B cell (primary cell): ENCODE data around the gene VNN1. TPM values are rescaled to one million over a fixed set of nuclear protein-coding genes. Genes with fewer than 3 reads are reported as not detected.
"Not testable (repeated sequence)": the region's sequence is repeated elsewhere in the genome, so short reads cannot be mapped to it uniquely, and the experiment has no call there.

Source experiments
- ATAC-seq: fragments of 200-7000 bp; cut with Tn5 transposase; one replicate; pipeline ENCODE4 v1.10.0; 2021; ENCODE audit warnings: low read depth, mild to moderate bottlenecking, moderate number of reproducible peaks, moderate library complexity
- CTCF ChIA-PET: fragments of 350-600 bp; sonication (Branson Sonifier 250); formaldehyde crosslinking; loops from one replicate; lab custom pipeline; 2021; ENCODE audit warnings: antibody characterized with exemption, inconsistent platforms; lab: Charles Lee
- POLR2A ChIA-PET: fragments of 350-600 bp; sonication (Branson Sonifier 250); formaldehyde crosslinking; loops from one replicate; lab custom pipeline; 2021; ENCODE audit warnings: antibody characterized with exemption; lab: Charles Lee
- DNase-seq: peaks from one replicate; pipeline ENCODE4 v3.0.0; 2013
- H2AFZ ChIP-seq: 2 replicates; pipeline ENCODE4 v1.6.1; 2012; ENCODE audit warnings: mild to moderate bottlenecking, low read depth, low read length; ENCODE audit not compliant: insufficient read depth, poor library complexity, severe bottlenecking
- H3K27ac ChIP-seq, 2 donors: 1 replicate in 1 of 2; 2 replicates in 1 of 2; pipeline ENCODE4 v1.5.1; 2012 to 2013; ENCODE audit warnings: low read length in 2 of 2, mild to moderate bottlenecking in 2 of 2, moderate library complexity in 1 of 2
- H3K27me3 ChIP-seq, 4 experiments: fragments of 200-600 bp in 1 of 4; sonication (generic) in 1 of 4; replicated peaks in 1 of 4; 1 replicate in 2 of 4; 2 replicates in 2 of 4; pipeline versions ENCODE4 v1.6.1 to v1.7.0; 2013 to 2016; ENCODE audit warnings: low read length in 3 of 4, mild to moderate bottlenecking in 2 of 4, mixed read lengths in 1 of 4, moderate library complexity in 1 of 4; ENCODE audit not compliant: insufficient read depth in 4 of 4, control insufficient read depth in 3 of 4; ENCODE audit errors: control extremely low read depth in 1 of 4
- H3K36me3 ChIP-seq, 2 experiments: replicated peaks in 1 of 2; 1 replicate in 1 of 2; 2 replicates in 1 of 2; pipeline versions ENCODE4 v1.6.1 to v1.7.1; 2013; ENCODE audit warnings: low read length in 1 of 2; ENCODE audit not compliant: insufficient read depth in 2 of 2, control insufficient read depth in 1 of 2; ENCODE audit errors: control extremely low read depth in 1 of 2, extremely low read depth in 1 of 2
- H3K4me1 ChIP-seq, 2 donors: fragments of 200-600 bp in 1 of 2; sonication (generic) in 1 of 2; 1 replicate in 1 of 2; 2 replicates in 1 of 2; pipeline versions ENCODE4 v1.5.1 to v1.6.1; 2013 to 2017; ENCODE audit warnings: low read length in 2 of 2; ENCODE audit not compliant: control insufficient read depth in 2 of 2, insufficient read depth in 2 of 2
- H3K4me2 ChIP-seq: replicated peaks from 2 replicates; pipeline ENCODE3; 2012; ENCODE audit warnings: mild to moderate bottlenecking, low read depth, low read length; ENCODE audit not compliant: poor library complexity, severe bottlenecking
- H3K4me3 ChIP-seq, 5 experiments: fragments of 200-600 bp in 1 of 5; sonication (generic) in 1 of 5; 1 replicate in 3 of 5; 2 replicates in 2 of 5; pipeline versions ENCODE4 v1.5.1 to v1.7.0; 2011 to 2016; ENCODE audit warnings: low read length in 4 of 5, mild to moderate bottlenecking in 4 of 5, low read depth in 2 of 5, control low read depth in 1 of 5, moderate library complexity in 1 of 5; ENCODE audit not compliant: insufficient read depth in 1 of 5; ENCODE audit errors: control extremely low read depth in 1 of 5, extremely low read depth in 1 of 5
- H3K79me2 ChIP-seq: fragments of 200-600 bp; sonication (generic); one replicate; pipeline ENCODE4 v1.6.0; 2016; ENCODE audit warnings: low read length; ENCODE audit not compliant: control insufficient read depth, insufficient read depth
- H3K9ac ChIP-seq: fragments of 200-600 bp; sonication (generic); 2 replicates; pipeline ENCODE4 v1.6.1; 2017; ENCODE audit warnings: mild to moderate bottlenecking, low read length, moderate library complexity
- H3K9me3 ChIP-seq, 3 donors: one replicate each; pipeline versions ENCODE4 v1.6.1 to v1.7.1; 2013; ENCODE audit warnings: low read length in 2 of 3; ENCODE audit not compliant: control insufficient read depth in 2 of 3, insufficient read depth in 1 of 3; ENCODE audit errors: control extremely low read depth in 1 of 3
- H4K20me1 ChIP-seq: 2 replicates; pipeline ENCODE4 v1.6.0; 2012; ENCODE audit warnings: mild to moderate bottlenecking, low read length; ENCODE audit not compliant: insufficient read depth, control insufficient read depth, poor library complexity, severe bottlenecking
- H3K27ac Mint-ChIP-seq: one replicate; pipeline ENCODE4 v1.8.0; 2021; ENCODE audit warnings: mixed read lengths
- H3K27me3 Mint-ChIP-seq: one replicate; pipeline ENCODE4 v1.8.0; 2021; ENCODE audit warnings: mixed read lengths
- H3K4me1 Mint-ChIP-seq: one replicate; pipeline ENCODE4 v1.8.0; 2021; ENCODE audit warnings: mixed read lengths
- H3K4me3 Mint-ChIP-seq: one replicate; pipeline ENCODE4 v1.8.0; 2021; ENCODE audit warnings: mixed read lengths
- H3K9me3 Mint-ChIP-seq: one replicate; pipeline ENCODE4 v1.8.0; 2022; ENCODE audit warnings: mixed read lengths; ENCODE audit not compliant: insufficient read depth
- EZH2 ChIP-seq: IDR thresholded peaks from 2 replicates; pipeline ENCODE4 v1.6.1; 2012; ENCODE audit warnings: borderline replicate concordance, low read depth, mild to moderate bottlenecking, moderate library complexity, low read length; ENCODE audit not compliant: insufficient read depth, poor library complexity, severe bottlenecking
- WGBS: methylation state at CpG from one replicate; pipeline ENCODE4 v1.1.5; 2013; ENCODE audit warnings: missing lambda C conversion rate; ENCODE audit not compliant: insufficient coverage; 5-methylcytosine and 5-hydroxymethylcytosine counted together
- intact Hi-C: fragments of 100-400 bp; cut with micrococcal nuclease; formaldehyde crosslinking; loops from one replicate; pipeline ENCODE4 v1.10.0; 2022
- polyA plus RNA-seq: library from polyadenylated mRNA; depleted of rRNA; stranded (reverse); fragments of >200 nt; gene quantifications from 2 replicates; pipeline ENCODE4 v1.2.3, GENCODE V29; 2012
- total RNA-seq, 2 donors: library from RNA; stranded (reverse); fragments of 120-200 nt in 1 of 2; gene quantifications; 1 replicate in 1 of 2; 2 replicates in 1 of 2; pipeline versions ENCODE4 v1.2.3 to v1.2.4, GENCODE V29; 2013 to 2022
- TF ChIP-seq, protein P1 (sequence below): fragments of 200-600 bp; IDR thresholded peaks from one replicate; pipeline ENCODE4 v1.8.0; 2022; ENCODE audit warnings: antibody characterized with exemption, mild to moderate bottlenecking

The VNN1 gene
- total and polyA plus RNA-seq, 2 donors (not counting 1 experiment from before 2014, with no cell fraction given): 0.04 TPM; not detected in 1

DNA sequence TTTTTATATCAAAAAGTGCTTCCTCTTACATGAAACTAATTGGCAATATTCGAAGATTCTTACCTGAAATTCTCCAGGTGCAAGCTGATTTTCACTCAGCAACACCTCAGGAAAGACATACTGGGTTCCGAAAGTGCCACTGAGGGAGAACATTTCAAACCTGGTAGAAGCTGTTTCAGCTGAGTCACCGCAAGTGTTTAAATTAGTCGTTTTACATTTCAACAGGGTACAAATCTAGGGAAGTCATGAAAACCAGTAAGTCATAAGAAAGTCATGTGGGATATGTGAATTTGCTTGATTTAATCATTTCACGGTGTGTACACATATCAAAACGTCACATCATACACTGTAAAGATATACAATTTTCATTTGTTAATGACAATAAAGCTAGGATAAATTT lies 29.6 kb downstream of the VNN1 start:
- no peak overlapping the region for H3K27ac ChIP-seq
- H4K20me1 ChIP-seq: no peaks in the 10 kb centered on the region
- DNase-seq (no peak), ATAC-seq (no peak)
- H3K4me1 Mint-ChIP-seq: no peaks in the 10 kb centered on the region
- no peaks in the 10 kb centered on the region for H3K36me3 ChIP-seq
- no peak overlapping the region for H3K4me3 Mint-ChIP-seq
- H3K9me3 Mint-ChIP-seq: no peaks in the 10 kb centered on the region
- no peak overlapping the region for H2AFZ ChIP-seq
- H3K4me2 ChIP-seq: no peak overlapping the region
- no peak overlapping the region for H3K9ac ChIP-seq
- H3K4me1 ChIP-seq: no peaks in the 10 kb centered on the region
- POLR2A ChIA-PET: no interaction called here
- CTCF ChIA-PET: interaction anchor here (1.6 kb wide), 1 partner anchor 14 kb away, joined by 5 read pairs; no protein-coding TSS in a partner anchor
- no peak overlapping the region for H3K4me3 ChIP-seq
- no peaks in the 10 kb centered on the region for H3K79me2 ChIP-seq
- H3K9me3 ChIP-seq: no peaks in the 10 kb centered on the region
- H3K27ac Mint-ChIP-seq: no peak overlapping the region
- H3K27me3 ChIP-seq: peaks cover 0 to 4% (median 0%) of the 10 kb centered on the region in 4 experiments
- peaks cover 19% of the 10 kb centered on the region for H3K27me3 Mint-ChIP-seq
- TF ChIP-seq, protein P1, sequence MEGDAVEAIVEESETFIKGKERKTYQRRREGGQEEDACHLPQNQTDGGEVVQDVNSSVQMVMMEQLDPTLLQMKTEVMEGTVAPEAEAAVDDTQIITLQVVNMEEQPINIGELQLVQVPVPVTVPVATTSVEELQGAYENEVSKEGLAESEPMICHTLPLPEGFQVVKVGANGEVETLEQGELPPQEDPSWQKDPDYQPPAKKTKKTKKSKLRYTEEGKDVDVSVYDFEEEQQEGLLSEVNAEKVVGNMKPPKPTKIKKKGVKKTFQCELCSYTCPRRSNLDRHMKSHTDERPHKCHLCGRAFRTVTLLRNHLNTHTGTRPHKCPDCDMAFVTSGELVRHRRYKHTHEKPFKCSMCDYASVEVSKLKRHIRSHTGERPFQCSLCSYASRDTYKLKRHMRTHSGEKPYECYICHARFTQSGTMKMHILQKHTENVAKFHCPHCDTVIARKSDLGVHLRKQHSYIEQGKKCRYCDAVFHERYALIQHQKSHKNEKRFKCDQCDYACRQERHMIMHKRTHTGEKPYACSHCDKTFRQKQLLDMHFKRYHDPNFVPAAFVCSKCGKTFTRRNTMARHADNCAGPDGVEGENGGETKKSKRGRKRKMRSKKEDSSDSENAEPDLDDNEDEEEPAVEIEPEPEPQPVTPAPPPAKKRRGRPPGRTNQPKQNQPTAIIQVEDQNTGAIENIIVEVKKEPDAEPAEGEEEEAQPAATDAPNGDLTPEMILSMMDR: no peak
- TF ChIP-seq EZH2: no peak
- 91% methylated on average over 4 of the region's 6 CpGs for WGBS
- intact Hi-C loops: no loop called here

DNA sequence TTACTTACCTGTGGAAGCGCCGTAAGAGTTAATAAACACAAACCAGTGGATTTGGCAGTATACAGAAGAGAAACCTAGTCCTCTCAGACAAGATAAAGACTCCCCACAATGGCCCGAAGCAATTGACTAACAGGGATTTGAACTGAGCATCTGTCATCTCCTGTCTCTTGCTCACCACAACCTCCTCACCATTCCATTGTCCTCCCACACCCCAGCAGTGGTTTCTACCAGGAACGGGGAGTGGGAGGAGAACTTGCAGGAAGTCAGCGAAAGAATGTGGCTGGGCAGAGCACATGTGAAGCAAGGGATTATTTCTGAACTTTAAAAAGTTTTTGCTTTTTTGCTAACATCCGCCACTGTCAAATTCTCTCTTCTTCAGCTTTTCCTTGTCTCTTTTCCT lies 30.3 kb downstream of the VNN1 start:
- ATAC-seq: no peak
- 100% methylated on average over 3 of the region's 6 CpGs for WGBS
- H2AFZ ChIP-seq: no peak overlapping the region

DNA sequence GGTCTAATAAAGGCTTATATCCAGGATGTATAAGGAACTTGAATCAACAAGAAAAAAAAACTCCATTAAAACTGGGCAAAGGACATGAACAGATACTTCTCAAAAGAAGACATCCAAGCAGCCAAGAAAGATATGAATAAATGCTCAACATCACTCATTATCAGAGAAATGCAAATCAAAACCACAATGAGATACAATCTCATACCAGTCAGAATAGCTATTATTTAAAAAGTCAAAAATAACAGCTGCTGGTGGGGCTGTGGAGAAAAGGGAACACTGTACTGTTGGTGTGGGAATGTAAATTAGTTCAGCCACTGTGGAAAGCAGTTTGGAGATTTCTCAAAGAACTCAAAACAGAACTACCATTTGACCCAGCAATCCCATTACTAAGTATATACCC lies 34.8 kb downstream of the VNN1 start:
- H3K27me3 ChIP-seq, H3K4me3 Mint-ChIP-seq, ATAC-seq, H3K27ac ChIP-seq, H2AFZ ChIP-seq, intact Hi-C loops, H3K9ac ChIP-seq, H3K4me2 ChIP-seq, H4K20me1 ChIP-seq, DNase-seq, H3K9me3 Mint-ChIP-seq, H3K79me2 ChIP-seq, H3K27me3 Mint-ChIP-seq, POLR2A ChIA-PET, H3K4me3 ChIP-seq, H3K36me3 ChIP-seq, H3K4me1 ChIP-seq, H3K9me3 ChIP-seq, H3K4me1 Mint-ChIP-seq, H3K27ac Mint-ChIP-seq: not testable (repeated sequence)
- CTCF ChIA-PET: interaction anchor here (0.7 kb wide), 1 partner anchor 136 kb away, joined by 3 read pairs; no protein-coding TSS in a partner anchor

More for the DNA sequence above, 30.3 kb downstream of the VNN1 start:
- TF ChIP-seq, protein P1: no peak
- no peak for TF ChIP-seq EZH2
- Histone ChIP-seq H3K9me3 (no peaks in the 10 kb centered on the region), H3K27ac (no peak overlapping the region), H3K9ac (no peak overlapping the region), H3K4me3 (no peak overlapping the region), H4K20me1 (no peaks in the 10 kb centered on the region), H3K79me2 (no peaks in the 10 kb centered on the region), H3K4me1 (no peaks in the 10 kb centered on the region), H3K27me3 (peaks cover 0 to 4% (median 0%) of the 10 kb centered on the region in 4 experiments), H3K4me2 (no peak overlapping the region), H3K36me3 (no peaks in the 10 kb centered on the region)
- Mint-ChIP-seq H3K9me3 (no peaks in the 10 kb centered on the region), H3K27ac (no peak overlapping the region), H3K4me1 (peaks cover 4% of the 10 kb centered on the region), H3K4me3 (no peak overlapping the region), H3K27me3 (peaks cover 18% of the 10 kb centered on the region)
- intact Hi-C loops: no loop called here
- POLR2A ChIA-PET: no interaction called here
- no peak for DNase-seq
- CTCF ChIA-PET: no interaction called here
